H9 (cell line): ENCODE results near the gene TIMELESS. TPM values are rescaled to one million over a fixed set of nuclear protein-coding genes. Genes with fewer than 3 reads are reported as not detected.

Experiments
- DNase-seq: peaks from one replicate; pipeline ENCODE4 v3.0.0-alpha.2; 2017
- H2AFZ ChIP-seq: one replicate; pipeline ENCODE4 v1.6.1; 2013; ENCODE audit warnings: mild to moderate bottlenecking, low read length, control low read depth, moderate library complexity
- H2AK5ac ChIP-seq: 2 replicates; pipeline ENCODE4 v1.6.1; 2013; ENCODE audit warnings: low read length, control low read depth, mixed read lengths; ENCODE audit not compliant: insufficient read length
- H2BK120ac ChIP-seq: one replicate; pipeline ENCODE4 v1.6.1; 2013; ENCODE audit warnings: low read depth, mild to moderate bottlenecking, low read length, control low read depth, inconsistent platforms; ENCODE audit not compliant: poor library complexity, severe bottlenecking
- H2BK12ac ChIP-seq: 2 replicates; pipeline ENCODE4 v1.6.1; 2013; ENCODE audit warnings: low read length, control low read depth, mixed read lengths, low read depth; ENCODE audit not compliant: insufficient read length
- H2BK15ac ChIP-seq: 2 replicates; pipeline ENCODE4 v1.6.1; 2013; ENCODE audit warnings: low read depth, low read length, control low read depth
- H2BK20ac ChIP-seq: one replicate; pipeline ENCODE4 v1.6.1; 2013; ENCODE audit warnings: low read depth, mild to moderate bottlenecking, low read length, control low read depth, inconsistent platforms; ENCODE audit not compliant: poor library complexity, severe bottlenecking
- H2BK5ac ChIP-seq: 2 replicates; pipeline ENCODE4 v1.6.1; 2013; ENCODE audit warnings: low read length, control low read depth, mixed read lengths; ENCODE audit not compliant: insufficient read length
- H3K14ac ChIP-seq: 2 replicates; pipeline ENCODE4 v1.6.1; 2013; ENCODE audit warnings: low read length, control low read depth; ENCODE audit not compliant: insufficient read depth
- H3K18ac ChIP-seq: 2 replicates; pipeline ENCODE4 v1.6.1; 2013; ENCODE audit warnings: low read depth, mild to moderate bottlenecking, mixed read lengths, low read length, control low read depth; ENCODE audit not compliant: insufficient read length
- H3K23ac ChIP-seq: 2 replicates; pipeline ENCODE4 v1.6.1; 2013; ENCODE audit warnings: low read length, control low read depth, mixed read lengths, low read depth; ENCODE audit not compliant: insufficient read length
- H3K23me2 ChIP-seq: 2 replicates; pipeline ENCODE4 v1.6.1; 2013; ENCODE audit warnings: low read depth, mild to moderate bottlenecking, mixed read lengths, low read length, control low read depth; ENCODE audit not compliant: insufficient read length, poor library complexity, severe bottlenecking
- H3K27ac ChIP-seq: 2 replicates; pipeline ENCODE4 v1.5.1; 2013; ENCODE audit warnings: low read length, control low read depth, mixed read lengths, low read depth; ENCODE audit not compliant: insufficient read length
- H3K27me3 ChIP-seq: 2 replicates; pipeline ENCODE4 v1.6.1; 2013; ENCODE audit warnings: low read length, control low read depth, inconsistent platforms; ENCODE audit not compliant: insufficient read depth
- H3K4ac ChIP-seq: 2 replicates; pipeline ENCODE4 v1.6.1; 2013; ENCODE audit warnings: low read depth, mild to moderate bottlenecking, control low read depth, inconsistent platforms, low read length, moderate library complexity
- H3K4me1 ChIP-seq: 2 replicates; pipeline ENCODE4 v1.6.1; 2013; ENCODE audit warnings: low read length, control low read depth, inconsistent platforms; ENCODE audit not compliant: insufficient read depth
- H3K4me2 ChIP-seq: 2 replicates; pipeline ENCODE4 v1.6.1; 2013; ENCODE audit warnings: low read length, control low read depth, mixed read lengths; ENCODE audit not compliant: insufficient read length, insufficient read depth
- H3K56ac ChIP-seq: 2 replicates; pipeline ENCODE4 v1.6.1; 2013; ENCODE audit warnings: low read depth, mild to moderate bottlenecking, mixed read lengths, low read length, control low read depth; ENCODE audit not compliant: insufficient read length
- H3K79me1 ChIP-seq: 2 replicates; pipeline ENCODE4 v1.6.1; 2013; ENCODE audit warnings: low read depth, mild to moderate bottlenecking, moderate library complexity, low read length, control low read depth, inconsistent platforms; ENCODE audit not compliant: insufficient read depth, poor library complexity, severe bottlenecking
- H3K79me2 ChIP-seq: 2 replicates; pipeline ENCODE4 v1.6.1; 2013; ENCODE audit warnings: low read length, control low read depth, inconsistent platforms; ENCODE audit not compliant: insufficient read depth
- H3K9ac ChIP-seq: 2 replicates; pipeline ENCODE4 v1.6.1; 2013; ENCODE audit warnings: low read length, control low read depth, mixed read lengths; ENCODE audit not compliant: insufficient read length; ENCODE audit errors: extremely low read depth
- H3K9me3 ChIP-seq: one replicate; pipeline ENCODE4 v1.6.1; 2013; ENCODE audit warnings: low read depth, low read length, inconsistent platforms; ENCODE audit not compliant: control insufficient read depth
- H3T11ph ChIP-seq: one replicate; pipeline ENCODE4 v1.6.1; 2013; ENCODE audit warnings: mild to moderate bottlenecking, low read length, control low read depth, inconsistent platforms
- H4K20me1 ChIP-seq: one replicate; pipeline ENCODE4 v1.6.1; 2013; ENCODE audit not compliant: control insufficient read depth, insufficient read length, insufficient read depth
- H4K5ac ChIP-seq: 2 replicates; pipeline ENCODE4 v1.6.1; 2013; ENCODE audit warnings: low read depth, mild to moderate bottlenecking, mixed read lengths, low read length, control low read depth; ENCODE audit not compliant: insufficient read length
- H4K8ac ChIP-seq: replicated peaks from 2 replicates; pipeline ENCODE4 v1.6.1; 2013; ENCODE audit warnings: low read length, control low read depth, mixed read lengths, low read depth; ENCODE audit not compliant: insufficient read length
- H4K91ac ChIP-seq: 2 replicates; pipeline ENCODE4 v1.6.1; 2013; ENCODE audit warnings: low read depth, mild to moderate bottlenecking, moderate library complexity, mixed read lengths, low read length, control low read depth; ENCODE audit not compliant: insufficient read length
- H3K27ac Mint-ChIP-seq, 3 experiments: 2 replicates in 2 of 3; 3 replicates in 1 of 3; pipeline ENCODE4 v1.8.0; 2020 to 2021; ENCODE audit warnings: mixed read lengths in 3 of 3, mild to moderate bottlenecking in 1 of 3, moderate library complexity in 1 of 3
- H3K27me3 Mint-ChIP-seq: 2 replicates; pipeline ENCODE4 v1.8.0; 2021; ENCODE audit warnings: low read depth, mild to moderate bottlenecking, moderate library complexity, mixed read lengths
- H3K36me3 Mint-ChIP-seq, 3 experiments: 2 replicates in 2 of 3; 3 replicates in 1 of 3; pipeline ENCODE4 v1.8.0; 2020 to 2021; ENCODE audit warnings: low read depth in 3 of 3, mixed read lengths in 3 of 3; ENCODE audit not compliant: insufficient read depth in 1 of 3
- H3K4me1 Mint-ChIP-seq, 2 experiments: 2 replicates each; pipeline ENCODE4 v1.8.0; 2020; ENCODE audit warnings: mixed read lengths in 2 of 2
- H3K4me3 Mint-ChIP-seq, 2 experiments: 2 replicates in 1 of 2; 3 replicates in 1 of 2; pipeline ENCODE4 v1.8.0; 2020 to 2021; ENCODE audit warnings: mild to moderate bottlenecking in 2 of 2, mixed read lengths in 2 of 2, moderate library complexity in 1 of 2
- H3K9me3 Mint-ChIP-seq, 2 experiments: 2 replicates in 1 of 2; 3 replicates in 1 of 2; pipeline ENCODE4 v1.8.0; 2020; ENCODE audit warnings: mild to moderate bottlenecking in 2 of 2, mixed read lengths in 2 of 2, moderate library complexity in 1 of 2
- WGBS: extraction: QIAGEN DNeasy Blood & Tissue Kit; methylation state at CpG from one replicate; pipeline ENCODE4 v1.1.7; 2013; ENCODE audit warnings: missing lambda C conversion rate, low lambda C conversion rate, mixed read lengths; ENCODE audit not compliant: insufficient read length; ENCODE audit errors: extremely low coverage; 5-methylcytosine and 5-hydroxymethylcytosine counted together
- total RNA-seq: library from RNA; stranded (reverse); gene quantifications from 2 replicates; pipeline ENCODE4 v1.2.1, GENCODE V29; 2021
- TF ChIP-seq, protein P1 (sequence below): fragments of 200-600 bp; sonication (generic); conservative IDR thresholded peaks from 3 replicates; pipeline ENCODE4 v1.8.0; 2021; ENCODE audit warnings: antibody characterized with exemption, mild to moderate bottlenecking

The TIMELESS gene
- total RNA-seq, 1 experiment from 2014 or later, result 68.0 TPM

DNA sequence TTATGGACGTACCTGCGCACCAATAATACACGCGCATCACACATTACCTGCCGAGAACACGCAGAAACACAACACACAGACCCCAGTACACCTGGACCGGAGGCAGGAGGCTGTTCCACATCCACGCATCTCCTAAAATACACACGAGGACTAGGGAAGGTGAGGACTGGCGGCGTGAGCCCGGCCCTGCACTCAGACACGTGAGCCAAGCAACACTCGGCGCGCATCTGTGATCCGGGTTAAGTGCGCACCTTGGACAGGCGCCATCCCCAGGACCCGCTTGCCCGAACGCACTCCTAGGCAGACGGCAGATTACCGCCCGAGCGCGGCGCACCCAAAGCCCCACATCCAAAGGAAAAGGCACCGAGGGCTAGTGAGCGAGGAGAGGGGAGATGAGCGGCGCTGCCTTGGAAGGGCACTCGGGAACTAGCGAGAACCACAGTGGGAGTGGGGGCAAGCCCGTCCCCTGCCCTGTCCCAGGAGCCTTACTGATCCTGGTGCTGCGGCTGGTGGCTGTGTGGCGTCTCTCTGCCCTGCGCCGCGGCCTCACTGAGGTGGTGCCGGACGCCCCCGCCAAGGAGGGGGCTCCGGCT, 38.3 kb upstream of the TIMELESS start:
- Histone ChIP-seq H4K5ac (no peak overlapping the region), H3K9ac (peak overlapping the region; percentile 69), H2BK120ac (no peak overlapping the region), H4K91ac (no peak overlapping the region), H3K14ac (peak overlapping the region; percentile 87; the same call in 1 of the 2 replicates), H3K56ac (no peak overlapping the region), H3K27me3 (peaks cover 22% of the 10 kb centered on the region; the same call in 1 of the 2 replicates), H2BK15ac (no peak overlapping the region), H3K4me2 (peak overlapping the region; percentile 85), H3K9me3 (no peaks in the 10 kb centered on the region), H3K23me2 (peaks cover 11% of the 10 kb centered on the region), H2BK5ac (no peak overlapping the region), H2AK5ac (no peak overlapping the region), H3K23ac (no peak overlapping the region), H2AFZ (peak overlapping the region; percentile 17), H3K4me1 (no peaks in the 10 kb centered on the region), H4K20me1 (no peaks in the 10 kb centered on the region), H3K79me1 (no peaks in the 10 kb centered on the region), H3K27ac (no peak overlapping the region), H3K79me2 (no peaks in the 10 kb centered on the region), H3K18ac (peak overlapping the region; percentile 85), H2BK12ac (no peak overlapping the region), H4K8ac (no peak overlapping the region), H3K4ac (no peak overlapping the region), H3T11ph (no peak overlapping the region), H2BK20ac (no peak overlapping the region)
- Mint-ChIP-seq H3K4me1 (peaks cover 11 to 13% of the 10 kb centered on the region in 2 experiments), H3K36me3 (peaks cover 0 to 6% (median 0%) of the 10 kb centered on the region in 3 experiments; a peak in 2 of 7 replicates), H3K27ac (peak overlapping the region in 1 of 3 experiments; percentile 88; a peak in 2 of 7 replicates), H3K9me3 (peaks cover 13 to 15% of the 10 kb centered on the region in 2 experiments; a peak in 4 of 5 replicates), H3K4me3 (peak overlapping the region; percentile 75 to 95), H3K27me3 (peaks cover 55% of the 10 kb centered on the region)
- WGBS, result no CpG with 5 or more reads among the region's 44 CpGs
- DNase-seq, result peak; percentile 80
- TF ChIP-seq, protein P1, sequence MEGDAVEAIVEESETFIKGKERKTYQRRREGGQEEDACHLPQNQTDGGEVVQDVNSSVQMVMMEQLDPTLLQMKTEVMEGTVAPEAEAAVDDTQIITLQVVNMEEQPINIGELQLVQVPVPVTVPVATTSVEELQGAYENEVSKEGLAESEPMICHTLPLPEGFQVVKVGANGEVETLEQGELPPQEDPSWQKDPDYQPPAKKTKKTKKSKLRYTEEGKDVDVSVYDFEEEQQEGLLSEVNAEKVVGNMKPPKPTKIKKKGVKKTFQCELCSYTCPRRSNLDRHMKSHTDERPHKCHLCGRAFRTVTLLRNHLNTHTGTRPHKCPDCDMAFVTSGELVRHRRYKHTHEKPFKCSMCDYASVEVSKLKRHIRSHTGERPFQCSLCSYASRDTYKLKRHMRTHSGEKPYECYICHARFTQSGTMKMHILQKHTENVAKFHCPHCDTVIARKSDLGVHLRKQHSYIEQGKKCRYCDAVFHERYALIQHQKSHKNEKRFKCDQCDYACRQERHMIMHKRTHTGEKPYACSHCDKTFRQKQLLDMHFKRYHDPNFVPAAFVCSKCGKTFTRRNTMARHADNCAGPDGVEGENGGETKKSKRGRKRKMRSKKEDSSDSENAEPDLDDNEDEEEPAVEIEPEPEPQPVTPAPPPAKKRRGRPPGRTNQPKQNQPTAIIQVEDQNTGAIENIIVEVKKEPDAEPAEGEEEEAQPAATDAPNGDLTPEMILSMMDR, result no peak
